ENCODE results near the gene CFAP46.

Gene CFAP46

GRCh38 chr10:132912225-132912712, 30.1 kb downstream of the CFAP46 start:
- Mint-ChIP-seq H3K4me3 (no peak overlapping the region), H3K9me3 (ENCODE audit: low read depth) (no peaks in the 10 kb centered on the region), H3K27me3 (no peaks in the 10 kb centered on the region), H3K27ac (no peak overlapping the region), H3K4me1 (ENCODE audit: low read depth) (no peaks in the 10 kb centered on the region), H3K36me3 (no peaks in the 10 kb centered on the region)

GRCh38 chr10:132911786-132912097, 30.6 kb downstream of the CFAP46 start:
- Mint-ChIP-seq H3K4me3 (no peak overlapping the region), H3K27ac (no peak overlapping the region), H3K9me3 (ENCODE audit: low read depth) (no peaks in the 10 kb centered on the region), H3K4me1 (ENCODE audit: low read depth) (no peaks in the 10 kb centered on the region), H3K27me3 (no peaks in the 10 kb centered on the region), H3K36me3 (no peaks in the 10 kb centered on the region)

- H3K36me3 Mint-ChIP-seq: no peaks in the 10 kb centered on the region
- no peaks in the 10 kb centered on the region for H3K4me1 Mint-ChIP-seq (ENCODE audit: low read depth)
- H3K27me3 Mint-ChIP-seq: no peaks in the 10 kb centered on the region
- no peak overlapping the region for H3K4me3 Mint-ChIP-seq
- H3K27ac Mint-ChIP-seq: no peak overlapping the region
- H3K9me3 Mint-ChIP-seq (ENCODE audit: low read depth): no peaks in the 10 kb centered on the region
Measured at GRCh38 chr10:132910901-132911785, 31.2 kb downstream of the CFAP46 start.

- Mint-ChIP-seq H3K4me3 (no peak overlapping the region), H3K4me1 (ENCODE audit: low read depth) (peaks cover 1% of the 10 kb centered on the region), H3K36me3 (no peaks in the 10 kb centered on the region), H3K27ac (no peak overlapping the region), H3K27me3 (peaks cover 1% of the 10 kb centered on the region), H3K9me3 (ENCODE audit: low read depth) (no peaks in the 10 kb centered on the region)
Measured at GRCh38 chr10:132910186-132910880, 32.0 kb downstream of the CFAP46 start.

GRCh38 chr10:132909491-132910071, 32.8 kb downstream of the CFAP46 start:
- Mint-ChIP-seq H3K27me3 (peaks cover 5% of the 10 kb centered on the region), H3K36me3 (no peaks in the 10 kb centered on the region), H3K9me3 (ENCODE audit: low read depth) (no peaks in the 10 kb centered on the region), H3K27ac (no peak overlapping the region), H3K4me3 (no peak overlapping the region), H3K4me1 (ENCODE audit: low read depth) (peaks cover 9% of the 10 kb centered on the region)

- peaks cover 5% of the 10 kb centered on the region for H3K27me3 Mint-ChIP-seq
- H3K4me1 Mint-ChIP-seq (ENCODE audit: low read depth): peaks cover 11% of the 10 kb centered on the region
- no peaks in the 10 kb centered on the region for H3K9me3 Mint-ChIP-seq (ENCODE audit: low read depth)
- no peaks in the 10 kb centered on the region for H3K36me3 Mint-ChIP-seq
- H3K4me3 Mint-ChIP-seq: no peak overlapping the region
- H3K27ac Mint-ChIP-seq: no peak overlapping the region
Measured at GRCh38 chr10:132908621-132909295, 33.6 kb downstream of the CFAP46 start.

- H3K27ac Mint-ChIP-seq: no peak overlapping the region
- H3K9me3 Mint-ChIP-seq (ENCODE audit: low read depth): no peaks in the 10 kb centered on the region
- no peak overlapping the region for H3K4me3 Mint-ChIP-seq
- no peaks in the 10 kb centered on the region for H3K36me3 Mint-ChIP-seq
- peaks cover 11% of the 10 kb centered on the region for H3K4me1 Mint-ChIP-seq (ENCODE audit: low read depth)
- peaks cover 5% of the 10 kb centered on the region for H3K27me3 Mint-ChIP-seq
Measured at GRCh38 chr10:132907821-132908620, 34.3 kb downstream of the CFAP46 start.

GRCh38 chr10:132906836-132907235, 35.5 kb downstream of the CFAP46 start:
- Mint-ChIP-seq H3K9me3 (ENCODE audit: low read depth) (no peaks in the 10 kb centered on the region), H3K27me3 (peaks cover 5% of the 10 kb centered on the region), H3K27ac (no peak overlapping the region), H3K4me1 (ENCODE audit: low read depth) (peaks cover 11% of the 10 kb centered on the region), H3K36me3 (no peaks in the 10 kb centered on the region), H3K4me3 (no peak overlapping the region)

- no peaks in the 10 kb centered on the region for H3K36me3 Mint-ChIP-seq
- H3K27ac Mint-ChIP-seq: no peak overlapping the region
- H3K4me1 Mint-ChIP-seq (ENCODE audit: low read depth): peaks cover 11% of the 10 kb centered on the region
- H3K9me3 Mint-ChIP-seq (ENCODE audit: low read depth): peaks cover 4% of the 10 kb centered on the region
- peaks cover 5% of the 10 kb centered on the region for H3K27me3 Mint-ChIP-seq
- H3K4me3 Mint-ChIP-seq: no peak overlapping the region
Measured at GRCh38 chr10:132906106-132906505, 36.3 kb downstream of the CFAP46 start.

GRCh38 chr10:132905661-132906060, 36.7 kb downstream of the CFAP46 start:
- H3K27me3 Mint-ChIP-seq: peaks cover 6% of the 10 kb centered on the region

GRCh38 chr10:132904814-132905649, 37.3 kb downstream of the CFAP46 start:
- peaks cover 11% of the 10 kb centered on the region for H3K4me1 Mint-ChIP-seq (ENCODE audit: low read depth)
- no peak overlapping the region for H3K4me3 Mint-ChIP-seq
- peaks cover 7% of the 10 kb centered on the region for H3K27me3 Mint-ChIP-seq
- H3K27ac Mint-ChIP-seq: peak overlapping the region; percentile 0
- H3K9me3 Mint-ChIP-seq (ENCODE audit: low read depth): peaks cover 8% of the 10 kb centered on the region
- H3K36me3 Mint-ChIP-seq: no peaks in the 10 kb centered on the region

More at GRCh38 chr10:132905661-132906060, 36.7 kb downstream of the CFAP46 start:
- Mint-ChIP-seq H3K36me3 (no peaks in the 10 kb centered on the region), H3K27ac (no peak overlapping the region), H3K9me3 (ENCODE audit: low read depth) (peaks cover 8% of the 10 kb centered on the region), H3K4me1 (ENCODE audit: low read depth) (peaks cover 11% of the 10 kb centered on the region), H3K4me3 (no peak overlapping the region)

GRCh38 chr10:132904181-132904813, 38.1 kb downstream of the CFAP46 start:
- peaks cover 7% of the 10 kb centered on the region for H3K27me3 Mint-ChIP-seq
- peak overlapping the region; percentile 0 for H3K27ac Mint-ChIP-seq
- H3K36me3 Mint-ChIP-seq: no peaks in the 10 kb centered on the region
- peaks cover 11% of the 10 kb centered on the region for H3K4me1 Mint-ChIP-seq (ENCODE audit: low read depth)
- no peak overlapping the region for H3K4me3 Mint-ChIP-seq
- H3K9me3 Mint-ChIP-seq (ENCODE audit: low read depth): peaks cover 8% of the 10 kb centered on the region
